Measurements from ENCODE around the gene CCDC150. TPM values are rescaled to one million over a fixed set of nuclear protein-coding genes. Genes with fewer than 3 reads are reported as not detected.

Gene CCDC150
- total and polyA plus RNA-seq, 2 of the 8 experiments (the other 6 are each of a cell fraction or from before 2014, with no cell fraction given): 8.3 to 31.9 TPM

GRCh38 chr2:196617430-196617829 is 22.1 kb upstream of the CCDC150 start (continued):
- no peak for TF ChIP-seq SP1 (IDR thresholded peaks at IDR 0.05; ENCODE audit: low read depth, low read length)
- TF ChIP-seq BRCA1 (IDR thresholded peaks at IDR 0.05; ENCODE audit: low read depth, low read length): no peak
- no peak for TF ChIP-seq CREB1 (IDR thresholded peaks at IDR 0.05)
- no peak for TF ChIP-seq EZH2 (IDR thresholded peaks at IDR 0.05; ENCODE audit: low read depth, low read length, severe bottlenecking)
- no peak for TF ChIP-seq ATF3 (IDR thresholded peaks at IDR 0.05; ENCODE audit: insufficient read depth, low read depth, low read length)
- no peak for TF ChIP-seq YY1 (IDR thresholded peaks at IDR 0.05; ENCODE audit: low read depth, low read length)
- TF ChIP-seq RXRA (IDR thresholded peaks at IDR 0.05; ENCODE audit: insufficient read depth, low read depth, low read length): no peak
